22Rv1 (cell line): ENCODE data around the gene ARSJ.

ENCODE experiments used
- H3K27ac ChIP-seq: fragments of 450-650 bp; 2 replicates; pipeline ENCODE4 v1.5.1; 2017
- ZFX ChIP-seq: fragments of 450-650 bp; IDR thresholded peaks from 2 replicates; pipeline ENCODE4 v1.6.1; 2017; ENCODE audit warnings: antibody characterized with exemption, borderline replicate concordance
- TF ChIP-seq, protein P1 (sequence below): fragments of 450-650 bp; IDR thresholded peaks from 2 replicates; pipeline ENCODE4 v1.5.1; 2017; ENCODE audit warnings: mild to moderate bottlenecking

The ARSJ gene

DNA sequence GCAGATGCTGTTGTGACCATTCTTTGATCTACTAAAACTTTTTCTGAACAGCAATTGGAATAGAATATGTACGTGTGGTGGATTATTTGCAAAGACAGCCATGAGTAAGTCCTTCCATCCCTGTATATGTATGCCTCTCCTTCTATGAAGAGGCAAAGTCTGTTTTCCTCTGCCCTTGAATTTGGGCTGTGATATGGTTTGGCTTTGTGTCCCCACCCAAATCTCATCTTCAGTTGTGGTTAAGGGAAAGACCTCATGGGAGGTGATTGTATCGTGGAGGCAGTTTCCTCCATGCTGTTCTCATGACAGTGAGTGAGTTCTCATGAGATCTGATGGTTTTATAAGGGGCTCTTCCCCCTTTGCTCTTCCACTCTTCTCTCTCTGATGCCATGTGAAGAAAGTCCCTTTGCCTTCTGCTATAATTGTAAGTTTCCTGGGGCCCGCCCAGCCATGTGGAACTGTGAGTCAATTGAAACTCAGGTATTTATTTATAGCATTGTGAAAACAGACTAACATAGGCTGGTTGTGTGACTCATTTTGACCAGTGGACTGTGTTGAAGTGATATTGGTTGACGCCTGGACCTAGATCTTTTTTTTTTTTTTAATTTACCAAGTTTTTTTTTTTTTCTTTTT is 109.6 kb downstream of the ARSJ start:
- no peak overlapping the region for H3K27ac ChIP-seq

DNA sequence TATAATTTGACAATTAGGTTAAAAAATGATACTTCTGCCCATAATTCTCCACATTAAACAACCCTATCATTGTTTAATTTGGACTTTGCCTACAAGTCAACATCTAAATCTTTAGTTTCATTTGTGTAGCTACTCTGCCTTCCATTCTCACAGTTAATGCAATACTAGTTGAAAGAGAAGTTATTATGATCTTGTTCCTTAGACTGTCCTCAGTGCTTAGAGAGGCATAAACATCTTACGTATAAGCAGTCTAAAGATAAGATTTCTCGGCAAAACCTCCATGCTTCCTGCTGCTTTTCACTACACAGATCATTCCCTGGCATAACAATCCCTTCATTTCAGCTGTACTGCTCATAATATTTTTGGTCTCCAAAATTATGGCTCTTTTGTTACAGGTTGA is 112.8 kb downstream of the ARSJ start:
- TF ChIP-seq, protein P1, sequence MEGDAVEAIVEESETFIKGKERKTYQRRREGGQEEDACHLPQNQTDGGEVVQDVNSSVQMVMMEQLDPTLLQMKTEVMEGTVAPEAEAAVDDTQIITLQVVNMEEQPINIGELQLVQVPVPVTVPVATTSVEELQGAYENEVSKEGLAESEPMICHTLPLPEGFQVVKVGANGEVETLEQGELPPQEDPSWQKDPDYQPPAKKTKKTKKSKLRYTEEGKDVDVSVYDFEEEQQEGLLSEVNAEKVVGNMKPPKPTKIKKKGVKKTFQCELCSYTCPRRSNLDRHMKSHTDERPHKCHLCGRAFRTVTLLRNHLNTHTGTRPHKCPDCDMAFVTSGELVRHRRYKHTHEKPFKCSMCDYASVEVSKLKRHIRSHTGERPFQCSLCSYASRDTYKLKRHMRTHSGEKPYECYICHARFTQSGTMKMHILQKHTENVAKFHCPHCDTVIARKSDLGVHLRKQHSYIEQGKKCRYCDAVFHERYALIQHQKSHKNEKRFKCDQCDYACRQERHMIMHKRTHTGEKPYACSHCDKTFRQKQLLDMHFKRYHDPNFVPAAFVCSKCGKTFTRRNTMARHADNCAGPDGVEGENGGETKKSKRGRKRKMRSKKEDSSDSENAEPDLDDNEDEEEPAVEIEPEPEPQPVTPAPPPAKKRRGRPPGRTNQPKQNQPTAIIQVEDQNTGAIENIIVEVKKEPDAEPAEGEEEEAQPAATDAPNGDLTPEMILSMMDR, result no peak
- TF ChIP-seq ZFX, result no peak
- H3K27ac ChIP-seq, result no peak overlapping the region

More for the DNA sequence above, 109.6 kb downstream of the ARSJ start:
- TF ChIP-seq, protein P1, result no peak
- no peak for TF ChIP-seq ZFX

DNA sequence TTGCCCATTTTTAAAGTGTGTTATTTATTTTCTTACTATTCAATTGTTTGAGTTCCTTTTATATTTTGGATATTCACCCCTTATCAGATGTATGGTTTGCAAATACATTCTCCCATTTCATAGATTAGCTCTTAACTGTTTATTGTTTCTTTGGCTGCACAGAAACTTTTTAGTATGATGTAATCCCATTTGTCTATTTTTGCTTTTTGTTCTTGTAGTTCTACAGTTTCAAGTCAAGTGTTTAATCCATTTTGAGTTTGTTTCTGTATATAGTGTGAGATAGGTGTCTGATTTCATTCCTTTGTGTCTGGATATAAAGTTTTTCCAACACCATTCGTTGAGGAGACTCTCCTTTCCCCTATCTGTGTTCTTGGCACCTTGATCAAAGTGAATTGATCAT is 120.5 kb downstream of the ARSJ start:
- TF ChIP-seq, protein P1, result no peak
- TF ChIP-seq ZFX, result no peak
- no peak overlapping the region for H3K27ac ChIP-seq

DNA sequence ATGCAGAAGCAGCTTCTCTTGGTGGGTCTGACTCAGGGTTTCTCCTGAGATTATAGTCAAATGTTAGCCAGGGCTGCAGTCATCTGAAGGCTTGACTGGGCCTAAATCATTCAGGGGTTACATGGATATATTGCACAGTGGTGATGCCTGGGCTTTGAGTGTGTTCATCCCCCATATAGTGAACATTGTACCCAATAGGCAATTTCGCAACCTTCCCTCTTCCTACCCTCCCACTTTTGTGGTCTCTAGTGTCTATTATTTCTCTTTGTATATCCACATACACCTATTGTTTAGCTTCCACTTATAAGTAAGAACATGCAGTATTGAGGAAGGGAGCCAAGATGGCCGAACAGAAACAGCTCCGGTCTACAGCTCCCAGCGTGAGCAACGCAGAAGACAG is 127.6 kb downstream of the ARSJ start:
- TF ChIP-seq, protein P1, result no peak
- TF ChIP-seq ZFX, result no peak
- H3K27ac ChIP-seq, result no peak overlapping the region
